GM18502 (cell line): ENCODE data around the gene IRF6.

Experiments used
- ATAC-seq: cut with Tn5 transposase; IDR thresholded peaks from one replicate; pipeline ENCODE4 v1.9.1; 2021; ENCODE audit warnings: mild to moderate bottlenecking; ENCODE audit not compliant: unreplicated experiment, poor library complexity

The IRF6 gene

GRCh38 chr1:209766051-209766450 is 39.9 kb downstream of the IRF6 start:
- ATAC-seq = no peak

- ATAC-seq = no peak
Measured at GRCh38 chr1:209761011-209761635, 44.8 kb downstream of the IRF6 start.

DNA sequence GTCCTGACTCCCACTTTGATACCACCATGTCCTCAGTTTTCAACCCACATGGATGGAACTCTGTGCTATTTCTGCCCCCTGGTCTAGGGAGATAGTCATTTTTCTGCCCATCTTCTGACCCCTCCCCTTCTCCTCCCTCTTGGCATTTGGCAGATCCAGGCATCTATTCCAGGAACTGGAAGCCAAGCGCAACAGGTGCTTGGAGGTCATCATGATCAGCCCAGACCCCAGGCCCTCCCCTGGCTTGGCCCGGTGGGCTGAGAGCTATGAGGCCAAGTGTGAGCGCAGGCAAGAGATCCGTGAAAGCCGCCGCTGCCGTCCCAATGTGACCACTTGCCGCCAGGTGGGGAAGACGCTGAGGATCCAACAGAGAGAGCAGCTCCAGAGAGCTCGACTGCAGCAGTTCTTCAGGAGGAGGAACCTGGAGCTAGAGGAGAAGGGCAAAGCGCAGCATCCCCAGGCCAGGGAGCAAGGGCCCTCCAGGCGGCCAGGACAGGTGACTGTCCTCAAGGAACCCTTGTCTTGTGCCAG is 46.0 kb downstream of the IRF6 start:
- no peak for ATAC-seq

GRCh38 chr1:209758400-209758799 is 47.5 kb downstream of the IRF6 start:
- no peak for ATAC-seq

DNA sequence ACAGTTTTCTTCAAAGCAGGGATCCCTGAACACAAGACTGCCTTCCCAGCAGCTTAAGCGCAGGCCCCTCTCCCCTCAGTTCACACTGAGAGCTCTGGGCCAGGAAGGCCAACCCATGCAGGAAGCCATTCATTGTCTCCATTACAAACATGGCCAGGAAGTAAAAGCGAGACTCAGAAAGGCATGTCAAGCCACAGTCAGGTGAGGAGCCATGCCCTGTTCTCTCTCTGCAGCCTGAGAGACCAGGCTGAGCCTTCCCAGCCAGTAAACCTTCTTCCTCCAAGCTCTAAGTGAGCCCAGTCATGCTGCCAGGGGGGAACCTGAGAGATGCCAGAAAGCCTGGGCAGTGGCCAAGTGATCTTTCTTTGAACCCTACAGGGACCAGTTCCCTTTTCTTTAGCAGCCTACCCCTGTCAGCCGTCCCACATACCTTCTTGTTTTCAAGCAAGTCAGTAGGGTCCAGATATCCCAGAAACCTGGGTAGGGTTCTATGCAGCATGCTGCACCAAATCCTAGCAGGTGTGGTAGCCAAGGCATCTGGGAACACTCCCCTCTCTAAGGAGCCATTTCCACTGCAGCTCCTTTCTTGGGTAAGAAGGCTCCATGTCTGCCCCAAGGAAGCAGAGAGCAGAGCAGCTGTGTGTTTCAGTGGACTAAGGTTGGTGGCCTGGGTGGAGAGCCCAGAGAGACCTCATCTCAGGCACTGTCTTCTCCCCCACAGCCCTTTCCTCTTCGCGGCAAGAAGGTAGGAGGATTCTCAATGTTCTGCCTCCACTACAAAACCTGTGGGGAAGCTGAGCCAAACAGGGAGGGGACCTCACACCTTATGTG is 49.1 kb downstream of the IRF6 start:
- peak; percentile 46 for ATAC-seq

- ATAC-seq = peak; percentile 77
Measured at GRCh38 chr1:209755926-209756614, 49.9 kb downstream of the IRF6 start, which contains the start of gene TRAF3IP3. TSS of gene TRAF3IP3 (plus strand) at chr1:209756053. CDS start at chr1:209760040, 3,987 bp downstream.

GRCh38 chr1:209755256-209755655 is 50.7 kb downstream of the IRF6 start:
- ATAC-seq = no peak

DNA sequence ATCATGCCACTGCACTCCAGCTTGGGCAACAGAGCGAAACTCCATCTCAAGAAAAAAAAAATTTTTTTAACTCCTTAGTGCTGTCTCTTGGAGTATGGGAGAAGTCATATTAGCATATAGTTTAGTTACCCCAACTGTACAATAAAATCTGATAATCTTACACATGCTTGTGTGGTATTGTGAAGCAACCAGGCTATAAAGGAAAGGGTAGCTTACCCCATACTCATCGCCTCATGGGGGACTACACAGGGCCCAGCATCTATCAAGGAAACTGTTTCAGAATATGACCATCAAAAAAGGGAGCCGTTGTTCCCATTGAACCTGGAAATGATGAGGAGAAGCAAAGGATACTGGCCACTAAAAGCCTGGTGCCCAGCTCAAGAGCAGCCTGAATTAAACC is 53.1 kb downstream of the IRF6 start:
- no peak for ATAC-seq

DNA sequence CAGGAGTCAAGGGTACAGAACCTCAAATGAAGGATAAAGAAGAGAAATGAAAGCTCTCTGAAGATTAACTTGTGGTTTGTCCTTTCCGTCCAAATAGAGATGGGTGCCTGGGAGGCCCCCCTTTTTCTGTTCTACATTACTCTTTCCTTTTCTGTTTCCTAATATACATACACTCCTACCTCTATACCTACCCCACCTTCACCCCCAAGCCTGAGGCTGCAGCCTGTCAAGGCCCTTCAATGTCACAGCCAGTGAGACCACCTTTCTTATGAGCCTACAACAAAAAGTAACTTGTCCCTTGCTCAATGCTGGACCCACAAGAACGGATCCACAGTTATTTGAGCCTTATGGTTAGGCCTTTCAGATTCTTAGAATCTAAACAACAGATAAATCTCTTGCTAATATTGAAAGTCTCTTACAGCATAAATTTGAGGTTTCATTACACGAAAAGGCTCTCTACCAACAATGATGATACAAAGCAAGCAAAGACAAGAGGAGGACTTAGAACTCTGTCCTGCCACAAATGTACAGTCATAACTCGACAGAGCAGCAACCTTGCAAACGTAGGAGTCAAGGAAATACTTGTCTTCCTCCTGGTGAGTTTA is 54.2 kb downstream of the IRF6 start:
- peak; percentile 53 for ATAC-seq

DNA sequence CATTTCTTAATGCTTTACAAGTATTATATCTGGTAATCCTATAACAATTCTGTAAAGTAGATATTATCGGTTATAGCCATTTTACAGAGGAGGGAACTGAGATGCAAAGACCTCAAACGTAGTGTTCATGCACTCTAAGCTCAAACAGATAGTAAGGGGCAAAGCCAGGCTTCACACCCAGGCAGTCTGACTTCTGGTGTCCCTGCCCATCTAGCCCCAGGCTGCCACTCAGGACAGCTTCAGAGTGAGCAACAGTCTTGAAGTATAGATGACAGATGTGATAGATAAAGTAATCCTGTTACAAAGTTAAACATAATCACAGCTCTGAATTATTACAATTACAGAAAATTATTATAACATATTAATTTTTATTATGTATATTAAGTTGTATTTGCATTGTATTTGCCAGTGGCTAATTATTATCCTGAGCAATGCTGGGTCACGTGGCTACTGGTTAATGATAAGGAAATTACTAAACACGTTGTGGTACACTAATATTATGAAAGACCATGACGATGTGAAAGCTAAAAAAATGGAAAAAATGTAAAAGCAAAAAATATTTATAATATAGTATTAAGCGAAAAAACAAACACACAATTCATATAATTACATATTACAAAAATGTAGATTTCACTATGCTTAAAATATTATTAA is 56.1 kb downstream of the IRF6 start:
- no peak for ATAC-seq

DNA sequence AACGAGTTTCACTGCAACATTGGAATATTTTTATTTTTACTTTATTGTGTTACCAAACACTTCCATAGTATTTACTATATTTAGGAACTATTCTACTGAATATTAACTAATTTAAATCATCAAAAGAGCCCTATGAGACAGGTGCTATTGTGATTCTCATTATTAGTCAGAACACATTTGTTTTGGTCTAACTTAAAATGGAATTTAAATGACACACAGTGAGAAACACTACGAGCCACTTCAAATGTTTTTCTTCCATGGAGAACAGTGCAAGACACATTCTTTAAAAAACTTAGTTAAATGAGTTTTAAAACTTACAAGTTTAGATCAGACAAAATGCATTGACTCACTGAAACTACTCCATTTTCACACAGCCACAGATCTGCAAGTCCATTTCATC is 56.7 kb downstream of the IRF6 start:
- no peak for ATAC-seq

GRCh38 chr1:209748620-209749019 is 57.3 kb downstream of the IRF6 start:
- no peak for ATAC-seq

- peak; percentile 74 for ATAC-seq
Measured at GRCh38 chr1:209747580-209748262, 58.2 kb downstream of the IRF6 start.

DNA sequence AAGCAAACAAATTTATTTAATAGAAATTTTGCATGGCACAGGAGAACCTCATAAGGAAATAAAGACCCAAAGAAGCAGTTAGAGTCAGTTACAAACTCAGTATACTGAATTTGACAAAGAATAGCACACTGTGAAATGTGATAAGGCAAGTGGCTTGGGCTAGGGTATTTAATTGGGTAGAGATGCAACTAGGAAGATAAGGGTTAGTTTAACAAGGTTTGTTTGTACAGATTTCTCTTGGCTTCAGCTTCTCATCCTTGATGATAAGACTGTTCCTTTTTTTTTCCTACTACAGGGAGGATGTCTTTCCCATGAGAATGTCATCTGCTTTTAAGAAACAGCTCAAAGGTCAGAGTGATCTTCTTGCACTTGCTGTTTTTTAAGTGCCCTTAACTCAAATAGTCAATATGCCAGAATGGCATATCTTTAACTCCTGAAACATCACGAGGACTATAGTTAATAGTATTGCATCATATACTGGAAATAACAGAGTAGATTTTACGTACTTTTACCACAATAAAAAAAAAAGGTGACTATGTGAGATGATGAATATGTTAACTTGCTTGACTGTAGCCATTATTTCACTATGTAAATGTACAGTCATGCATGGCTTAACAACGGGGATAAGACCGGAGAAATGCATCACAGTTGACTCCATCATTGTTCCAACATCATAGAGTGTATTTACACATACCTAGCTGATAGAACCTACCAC is 59.3 kb downstream of the IRF6 start:
- no peak for ATAC-seq

DNA sequence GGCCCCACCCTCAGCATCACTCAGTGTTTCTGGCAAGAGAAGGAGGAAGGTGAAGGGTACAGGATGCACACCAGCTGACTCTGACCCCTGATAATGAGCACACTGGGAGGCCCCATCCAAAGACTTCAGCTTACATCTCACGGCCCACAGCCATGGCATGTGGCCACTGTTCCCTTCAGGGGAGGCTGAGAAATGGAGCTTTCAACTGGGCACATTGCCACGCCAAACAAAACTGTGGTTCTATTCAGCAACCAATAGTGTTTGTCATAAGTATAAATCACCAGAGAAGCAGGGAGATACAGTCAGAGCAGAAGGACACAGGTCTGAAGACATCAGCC is 62.8 kb downstream of the IRF6 start:
- no peak for ATAC-seq

GRCh38 chr1:209742409-209743144 is 63.4 kb downstream of the IRF6 start:
- no peak for ATAC-seq

DNA sequence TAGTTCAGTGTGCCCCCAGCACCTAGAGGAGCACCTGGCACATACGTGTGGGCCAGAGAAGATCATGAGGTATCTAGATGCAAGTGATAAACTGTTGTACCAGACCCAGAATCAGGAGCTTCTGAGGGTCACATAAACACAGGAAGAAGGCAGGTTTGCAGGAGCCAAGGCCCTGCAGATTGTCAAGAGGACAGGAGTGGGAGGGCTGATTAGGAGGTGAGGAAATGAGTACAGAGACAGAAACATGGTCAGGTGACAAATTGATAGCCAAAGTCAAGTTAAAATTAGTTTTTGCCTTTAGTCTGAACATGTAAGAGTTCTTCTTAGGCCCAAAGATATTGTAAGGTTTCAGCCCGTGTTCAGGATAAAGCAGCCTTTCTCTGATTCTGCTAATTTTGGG is 64.1 kb downstream of the IRF6 start:
- no peak for ATAC-seq

GRCh38 chr1:209741193-209741592 is 64.7 kb downstream of the IRF6 start:
- no peak for ATAC-seq
